Prostate gland (tissue), 2 donors: ENCODE data around the gene ASXL2. TPM values are rescaled to one million over a fixed set of nuclear protein-coding genes. Genes with fewer than 3 reads are reported as not detected.
"Not testable (repeated sequence)": the region's sequence is repeated elsewhere in the genome, so short reads cannot be mapped to it uniquely, and the experiment has no call there.

Experiments
- DNase-seq: peaks from one replicate; pipeline ENCODE4 v3.0.0-alpha.2; 2019; ENCODE audit warnings: low spot score
- H3K27ac ChIP-seq, 2 donors: fragments of 200-600 bp; sonication (generic); 2 replicates each; pipeline ENCODE4 v1.5.1; 2017 to 2019
- H3K27me3 ChIP-seq: fragments of 200-600 bp; sonication (generic); replicated peaks from 2 replicates; pipeline ENCODE4 v1.5.1; 2019; ENCODE audit not compliant: insufficient read depth
- H3K36me3 ChIP-seq, 2 donors: fragments of 200-600 bp; sonication (generic); 1 replicate in 1 of 2; 2 replicates in 1 of 2; pipeline versions ENCODE4 v1.5.1 to v1.8.1; 2017 to 2019
- H3K4me1 ChIP-seq: fragments of 200-600 bp; sonication (generic); replicated peaks from 2 replicates; pipeline ENCODE4 v1.5.1; 2019
- H3K4me3 ChIP-seq, 2 donors: fragments of 200-600 bp; sonication (generic); 2 replicates each; pipeline ENCODE4 v1.5.1; 2017 to 2019
- H3K9me3 ChIP-seq: fragments of 200-600 bp; sonication (generic); 2 replicates; pipeline ENCODE4 v1.5.1; 2017
- CTCF ChIP-seq, 4 experiments: fragments of 200-600 bp in 2 of 4; fragments of 450-650 bp in 2 of 4; sonication (generic) in 2 of 4; IDR thresholded peaks; 1 replicate in 3 of 4; 2 replicates in 1 of 4; pipeline ENCODE4 v1.5.1; 2016 to 2019; ENCODE audit warnings: antibody characterized with exemption in 4 of 4, mild to moderate bottlenecking in 2 of 4, moderate library complexity in 2 of 4
- POLR2A ChIP-seq: fragments of 450-650 bp; IDR thresholded peaks from one replicate; pipeline ENCODE4 v1.6.1; 2016; ENCODE audit warnings: antibody characterized with exemption, mild to moderate bottlenecking
- POLR2AphosphoS5 ChIP-seq: sonication (generic); formaldehyde crosslinking; IDR thresholded peaks from one replicate; pipeline ENCODE4 v1.6.1; 2017; ENCODE audit warnings: antibody characterized with exemption
- WGBS: methylation state at CpG from one replicate; pipeline ENCODE4 v1.1.5; 2018; 5-methylcytosine and 5-hydroxymethylcytosine counted together
- intact Hi-C: fragments of 100-400 bp; cut with DNase I; formaldehyde crosslinking; loops from one replicate; pipeline ENCODE4 v1.14.2; 2022
- total RNA-seq, 2 donors: library from RNA; depleted of rRNA; stranded (reverse); fragments of >200 nt; gene quantifications; one replicate each; pipeline ENCODE4 v1.1.0, GENCODE V29; 2016

The ASXL2 gene
- total RNA-seq, 2 donors from 2014 or later, result 15.8 to 36.1 TPM

DNA sequence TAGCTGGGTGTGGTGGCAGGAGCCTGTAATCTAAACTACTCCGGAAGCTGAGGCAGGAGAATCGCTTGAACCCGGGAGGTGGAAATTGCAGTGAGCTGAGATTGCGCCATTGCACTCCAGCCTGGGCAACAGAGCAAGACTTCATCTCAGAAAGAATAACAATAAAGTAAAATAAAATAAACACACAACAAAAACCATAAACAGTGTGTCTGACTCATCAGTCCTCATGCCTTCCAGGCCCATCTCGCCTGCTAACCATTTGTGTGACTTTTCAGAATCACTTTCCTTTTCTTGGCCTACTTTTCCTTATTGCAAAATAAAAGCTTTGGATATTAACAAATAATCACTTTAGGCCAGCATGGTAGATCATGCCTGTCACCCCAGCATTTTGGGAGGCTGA, 42.0 kb upstream of the ASXL2 start:
- H3K9me3 ChIP-seq, result no peaks in the 10 kb centered on the region
- no peaks in the 10 kb centered on the region for H3K4me1 ChIP-seq
- no peaks in the 10 kb centered on the region for H3K27me3 ChIP-seq
- H3K4me3 ChIP-seq, result no peak overlapping the region
- no peak overlapping the region for H3K27ac ChIP-seq
- WGBS, result 77% methylated on average over 5 of the region's 5 CpGs
- TF ChIP-seq CTCF (IDR thresholded peaks at IDR 0.05) (no peak), POLR2AphosphoS5 (no peak), POLR2A (no peak)
- DNase-seq, result no peak
- intact Hi-C loops, result no loop called here
- no peaks in the 10 kb centered on the region for H3K36me3 ChIP-seq

GRCh38 chr2:25917832-25918231, 39.5 kb upstream of the ASXL2 start:
- WGBS, result 86% methylated on average over 3 of the region's 3 CpGs
- Histone ChIP-seq H3K4me1 (no peaks in the 10 kb centered on the region), H3K27me3 (no peaks in the 10 kb centered on the region), H3K4me3 (no peak overlapping the region), H3K27ac (no peak overlapping the region), H3K36me3 (no peaks in the 10 kb centered on the region), H3K9me3 (no peaks in the 10 kb centered on the region)
- TF ChIP-seq POLR2AphosphoS5 (no peak), POLR2A (no peak), CTCF (IDR thresholded peaks at IDR 0.05) (no peak)
- intact Hi-C loops, result no loop called here
- DNase-seq, result no peak

DNA sequence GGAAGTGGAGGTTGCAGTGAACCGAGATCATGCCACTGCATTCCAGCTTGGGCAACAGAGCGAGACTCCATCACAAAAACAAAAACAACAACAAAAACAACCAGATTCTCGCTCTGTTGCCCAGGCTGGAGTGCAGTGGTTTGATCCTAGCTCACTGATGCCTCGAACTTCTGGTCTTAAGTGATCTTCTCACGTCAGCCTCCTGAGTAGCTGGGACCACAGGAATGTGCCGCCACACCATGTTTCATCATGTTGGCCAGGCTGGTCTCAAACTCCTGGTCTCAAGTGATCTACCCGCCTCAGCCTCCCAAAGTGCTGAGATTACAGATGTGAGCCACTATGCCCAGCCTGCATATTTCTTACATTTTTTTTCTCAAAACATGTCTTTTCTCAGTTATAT, 39.1 kb upstream of the ASXL2 start:
- H3K4me1 ChIP-seq, intact Hi-C loops, H3K27ac ChIP-seq, H3K36me3 ChIP-seq, DNase-seq, H3K27me3 ChIP-seq, H3K4me3 ChIP-seq, H3K9me3 ChIP-seq: not testable (repeated sequence)
- 85% methylated on average over 7 of the region's 7 CpGs for WGBS

GRCh38 chr2:25915944-25916772, 37.9 kb upstream of the ASXL2 start:
- H3K27me3 ChIP-seq, H3K36me3 ChIP-seq, H3K4me3 ChIP-seq, DNase-seq, intact Hi-C loops, H3K9me3 ChIP-seq, H3K4me1 ChIP-seq, H3K27ac ChIP-seq: not testable (repeated sequence)
- 49% methylated on average over 16 of the region's 16 CpGs for WGBS

DNA sequence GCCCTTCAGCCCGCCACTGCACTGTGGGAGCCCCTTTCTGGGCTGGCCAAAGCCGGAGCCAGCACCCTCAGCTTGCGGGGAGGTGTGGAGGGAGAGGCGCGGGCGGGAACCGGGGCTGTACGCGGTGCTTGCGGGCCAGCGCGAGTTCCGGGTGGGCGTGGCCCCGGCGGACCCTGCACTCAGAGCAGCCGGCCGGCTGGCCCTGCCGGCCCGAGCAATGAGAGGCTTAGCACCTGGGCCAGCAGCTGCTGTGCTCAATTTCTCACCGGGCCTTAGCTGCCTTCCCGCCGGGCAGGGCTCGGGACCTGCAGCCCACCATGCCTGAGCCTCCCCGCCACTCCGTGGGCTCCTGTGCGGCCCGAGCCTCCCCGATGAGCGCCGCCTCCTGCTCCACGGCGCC, 37.1 kb upstream of the ASXL2 start:
- H3K4me1 ChIP-seq, intact Hi-C loops, H3K4me3 ChIP-seq, H3K9me3 ChIP-seq, H3K36me3 ChIP-seq, H3K27ac ChIP-seq, H3K27me3 ChIP-seq, DNase-seq: not testable (repeated sequence)
- WGBS, result over 99% methylated on average over 16 of the region's 33 CpGs

DNA sequence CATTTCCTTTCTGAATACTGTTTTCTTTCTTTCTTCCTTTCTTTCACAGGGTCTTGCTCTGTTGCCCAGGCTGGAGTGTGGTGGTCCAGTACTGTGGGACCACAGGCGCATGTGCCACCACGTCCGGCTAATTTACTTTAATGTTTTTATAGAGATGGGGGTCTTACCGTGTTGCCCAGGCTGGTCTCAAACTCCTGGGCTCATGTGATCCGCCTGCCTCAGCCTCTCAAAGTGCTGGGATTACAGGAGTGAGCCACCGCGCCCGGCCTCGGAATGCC, 35.3 kb upstream of the ASXL2 start:
- H3K4me1 ChIP-seq, DNase-seq, H3K36me3 ChIP-seq, H3K9me3 ChIP-seq, H3K27me3 ChIP-seq, H3K4me3 ChIP-seq, intact Hi-C loops, H3K27ac ChIP-seq: not testable (repeated sequence)
- WGBS, result 85% methylated on average over 9 of the region's 9 CpGs

DNA sequence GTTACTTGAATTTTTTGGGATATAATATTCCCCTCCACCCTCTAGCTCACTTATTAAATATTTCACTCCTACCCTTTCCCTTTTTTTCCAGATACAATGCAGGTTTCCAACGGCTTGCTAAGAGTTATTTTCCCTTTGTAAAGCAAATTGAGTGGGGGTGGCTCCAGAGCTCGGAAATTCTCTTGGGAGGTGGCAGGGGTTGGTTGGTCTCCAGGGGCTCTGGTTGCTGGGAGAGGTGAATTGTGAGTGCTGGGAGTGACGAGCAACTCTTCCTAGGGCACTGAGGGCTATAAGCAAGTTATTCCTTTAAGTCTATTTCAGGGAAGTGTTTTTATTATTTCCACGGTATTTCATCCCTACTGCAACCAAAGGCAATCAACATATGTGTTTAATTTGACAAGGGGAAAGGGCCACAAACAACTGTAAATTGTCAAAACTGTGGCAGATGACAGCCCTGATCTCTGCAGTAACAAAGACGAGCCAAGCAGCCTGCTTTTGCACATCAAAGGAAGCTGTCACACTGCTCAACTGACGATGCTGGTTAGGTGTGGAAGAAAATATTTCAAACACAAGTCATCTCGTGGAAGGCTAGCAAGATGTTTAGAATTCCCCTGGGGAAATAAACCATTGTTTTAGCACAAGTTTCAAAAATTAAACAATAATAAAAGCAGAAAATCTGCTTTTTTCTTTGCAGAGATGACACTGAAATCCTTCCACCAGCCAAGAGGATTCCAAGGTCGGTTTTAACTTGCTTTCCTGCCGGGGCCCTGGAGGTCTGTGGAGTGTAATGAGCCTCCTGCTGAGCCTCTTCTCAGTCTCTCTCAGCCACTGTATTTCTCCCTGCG, 34.8 kb upstream of the ASXL2 start:
- no peak for TF ChIP-seq POLR2A
- TF ChIP-seq POLR2AphosphoS5, result no peak
- no peak for TF ChIP-seq CTCF (IDR thresholded peaks at IDR 0.05)
- intact Hi-C loops, result no loop called here
- H3K4me1 ChIP-seq, result no peaks in the 10 kb centered on the region
- H3K9me3 ChIP-seq, result no peaks in the 10 kb centered on the region
- WGBS, result 26% methylated on average over 10 of the region's 10 CpGs
- no peak for DNase-seq
- H3K27ac ChIP-seq, result no peak overlapping the region
- H3K4me3 ChIP-seq, result no peak overlapping the region
- no peaks in the 10 kb centered on the region for H3K27me3 ChIP-seq
- no peaks in the 10 kb centered on the region for H3K36me3 ChIP-seq

- H3K4me1 ChIP-seq, intact Hi-C loops, H3K27me3 ChIP-seq, H3K36me3 ChIP-seq, DNase-seq, H3K4me3 ChIP-seq, H3K9me3 ChIP-seq, H3K27ac ChIP-seq: not testable (repeated sequence)
- 87% methylated on average over 4 of the region's 5 CpGs for WGBS
Measured at GRCh38 chr2:25909574-25909973, 31.3 kb upstream of the ASXL2 start.
